ENCODE data around the gene TSHZ2.

The TSHZ2 gene

DNA sequence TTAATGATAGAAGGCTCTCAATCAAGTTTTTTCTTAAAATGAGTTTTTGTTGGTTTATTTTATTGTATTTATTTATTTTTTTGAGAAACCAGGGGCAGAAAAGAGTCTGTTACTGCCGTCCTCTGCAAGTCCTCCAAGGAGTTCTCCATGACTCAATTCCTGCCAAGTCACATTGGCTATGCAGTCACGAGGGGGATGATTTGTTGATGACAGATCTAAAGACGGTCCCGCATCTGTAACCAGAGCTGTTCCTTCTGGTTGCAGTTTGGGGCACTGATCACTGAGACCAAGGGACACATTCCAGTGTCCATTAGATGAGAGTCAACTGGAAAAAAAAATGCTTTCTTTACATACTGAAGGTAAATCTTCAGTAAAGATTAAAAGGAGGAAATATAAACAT is 13.9 kb upstream of the TSHZ2 start:
- TF ChIP-seq CREB1 (IDR thresholded peaks at IDR 0.05; ENCODE audit: low read depth) (no peak), EP300 (IDR thresholded peaks at IDR 0.05; ENCODE audit: borderline replicate concordance) (no peak), TCF12 (IDR thresholded peaks at IDR 0.05; ENCODE audit: low read depth) (no peak), NFIC (IDR thresholded peaks at IDR 0.05) (no peak)
- TF ChIP-seq, protein P1, sequence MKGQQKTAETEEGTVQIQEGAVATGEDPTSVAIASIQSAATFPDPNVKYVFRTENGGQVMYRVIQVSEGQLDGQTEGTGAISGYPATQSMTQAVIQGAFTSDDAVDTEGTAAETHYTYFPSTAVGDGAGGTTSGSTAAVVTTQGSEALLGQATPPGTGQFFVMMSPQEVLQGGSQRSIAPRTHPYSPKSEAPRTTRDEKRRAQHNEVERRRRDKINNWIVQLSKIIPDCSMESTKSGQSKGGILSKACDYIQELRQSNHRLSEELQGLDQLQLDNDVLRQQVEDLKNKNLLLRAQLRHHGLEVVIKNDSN (IDR thresholded peaks at IDR 0.05), result no peak
- TF ChIP-seq, protein P2, sequence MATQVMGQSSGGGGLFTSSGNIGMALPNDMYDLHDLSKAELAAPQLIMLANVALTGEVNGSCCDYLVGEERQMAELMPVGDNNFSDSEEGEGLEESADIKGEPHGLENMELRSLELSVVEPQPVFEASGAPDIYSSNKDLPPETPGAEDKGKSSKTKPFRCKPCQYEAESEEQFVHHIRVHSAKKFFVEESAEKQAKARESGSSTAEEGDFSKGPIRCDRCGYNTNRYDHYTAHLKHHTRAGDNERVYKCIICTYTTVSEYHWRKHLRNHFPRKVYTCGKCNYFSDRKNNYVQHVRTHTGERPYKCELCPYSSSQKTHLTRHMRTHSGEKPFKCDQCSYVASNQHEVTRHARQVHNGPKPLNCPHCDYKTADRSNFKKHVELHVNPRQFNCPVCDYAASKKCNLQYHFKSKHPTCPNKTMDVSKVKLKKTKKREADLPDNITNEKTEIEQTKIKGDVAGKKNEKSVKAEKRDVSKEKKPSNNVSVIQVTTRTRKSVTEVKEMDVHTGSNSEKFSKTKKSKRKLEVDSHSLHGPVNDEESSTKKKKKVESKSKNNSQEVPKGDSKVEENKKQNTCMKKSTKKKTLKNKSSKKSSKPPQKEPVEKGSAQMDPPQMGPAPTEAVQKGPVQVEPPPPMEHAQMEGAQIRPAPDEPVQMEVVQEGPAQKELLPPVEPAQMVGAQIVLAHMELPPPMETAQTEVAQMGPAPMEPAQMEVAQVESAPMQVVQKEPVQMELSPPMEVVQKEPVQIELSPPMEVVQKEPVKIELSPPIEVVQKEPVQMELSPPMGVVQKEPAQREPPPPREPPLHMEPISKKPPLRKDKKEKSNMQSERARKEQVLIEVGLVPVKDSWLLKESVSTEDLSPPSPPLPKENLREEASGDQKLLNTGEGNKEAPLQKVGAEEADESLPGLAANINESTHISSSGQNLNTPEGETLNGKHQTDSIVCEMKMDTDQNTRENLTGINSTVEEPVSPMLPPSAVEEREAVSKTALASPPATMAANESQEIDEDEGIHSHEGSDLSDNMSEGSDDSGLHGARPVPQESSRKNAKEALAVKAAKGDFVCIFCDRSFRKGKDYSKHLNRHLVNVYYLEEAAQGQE (IDR thresholded peaks at IDR 0.05; ENCODE audit: low read depth), result no peak

DNA sequence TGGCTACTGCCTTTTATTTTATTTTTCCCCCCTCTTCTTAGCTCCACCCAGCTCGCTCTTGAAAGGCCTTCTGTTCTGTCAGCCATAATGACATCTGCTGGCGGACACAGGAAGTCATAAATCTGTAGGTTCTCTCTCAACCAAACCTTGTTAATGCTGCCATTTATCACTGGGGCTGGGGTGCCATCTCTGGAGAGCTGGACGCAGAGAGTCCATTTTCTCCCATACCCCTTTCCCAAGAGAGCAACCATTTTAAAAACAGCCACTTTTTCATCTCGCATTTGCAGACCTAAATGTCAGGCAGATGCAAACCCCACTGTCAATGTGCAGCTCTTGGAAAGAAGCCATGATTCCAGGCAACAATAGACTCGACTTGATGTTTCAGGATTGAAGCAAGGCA is 13.0 kb upstream of the TSHZ2 start:
- TF ChIP-seq, protein P2 (IDR thresholded peaks at IDR 0.05; ENCODE audit: low read depth), result no peak
- TF ChIP-seq CREB1 (IDR thresholded peaks at IDR 0.05; ENCODE audit: low read depth), result no peak
- no peak for TF ChIP-seq RAD21 (IDR thresholded peaks at IDR 0.05; ENCODE audit: low read depth)
- no peak for TF ChIP-seq TCF12 (IDR thresholded peaks at IDR 0.05; ENCODE audit: low read depth)
- TF ChIP-seq EGR1 (IDR thresholded peaks at IDR 0.05), result no peak
- TF ChIP-seq TAF1 (IDR thresholded peaks at IDR 0.05; ENCODE audit: low read depth), result no peak
- no peak for TF ChIP-seq YY1 (IDR thresholded peaks at IDR 0.05; ENCODE audit: low read depth)
- TF ChIP-seq, protein P1 (IDR thresholded peaks at IDR 0.05), result no peak
- TF ChIP-seq ZBTB7A (IDR thresholded peaks at IDR 0.05; ENCODE audit: low read depth), result no peak

DNA sequence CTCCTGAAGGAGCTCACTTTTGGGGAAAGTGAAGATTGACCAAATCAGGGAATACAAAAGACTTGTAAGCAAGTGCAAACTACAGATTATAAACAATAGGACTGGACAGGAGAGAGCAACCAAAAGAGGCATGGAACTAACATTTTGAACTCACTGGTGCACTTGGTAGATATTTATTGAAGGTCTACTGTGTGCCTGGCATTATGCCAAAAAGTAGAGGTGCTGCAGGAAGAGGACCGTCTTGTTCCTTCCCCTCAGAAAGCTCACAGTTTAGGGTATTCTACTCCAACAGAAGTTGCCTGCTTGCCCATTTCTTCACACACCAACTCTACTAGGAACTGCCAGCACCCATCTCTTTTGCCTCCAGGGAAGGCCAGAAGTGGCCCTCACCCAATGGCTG is 10.0 kb upstream of the TSHZ2 start:
- TF ChIP-seq ZBTB7A (IDR thresholded peaks at IDR 0.05; ENCODE audit: low read depth), result no peak
- no peak for TF ChIP-seq TCF12 (IDR thresholded peaks at IDR 0.05; ENCODE audit: low read depth)
- TF ChIP-seq TAF1 (IDR thresholded peaks at IDR 0.05; ENCODE audit: low read depth), result no peak
- no peak for TF ChIP-seq YY1 (IDR thresholded peaks at IDR 0.05; ENCODE audit: low read depth)
- no peak for TF ChIP-seq NFIC (IDR thresholded peaks at IDR 0.05)

DNA sequence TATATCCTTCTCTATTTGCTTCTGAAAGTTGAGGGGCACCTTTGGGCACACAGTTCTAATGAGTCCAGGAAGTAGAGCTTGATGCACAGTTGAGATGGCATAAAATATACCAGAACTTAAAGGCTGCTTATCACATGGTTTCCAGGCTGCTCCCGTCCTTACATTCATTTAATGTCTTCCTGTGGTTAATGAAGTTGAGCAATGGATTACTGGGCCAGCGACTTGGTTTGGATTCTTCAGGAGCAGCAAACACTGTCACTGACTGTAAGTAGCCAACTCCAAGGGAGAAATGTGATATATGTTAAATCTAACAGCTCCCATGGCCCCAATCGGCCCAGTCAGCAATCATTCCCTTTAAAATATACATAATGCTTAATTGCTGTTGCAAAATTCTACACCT is 9.0 kb upstream of the TSHZ2 start:
- TF ChIP-seq, protein P1 (IDR thresholded peaks at IDR 0.05), result no peak
- TF ChIP-seq CEBPB (IDR thresholded peaks at IDR 0.05), result no peak
- TF ChIP-seq CREB1 (IDR thresholded peaks at IDR 0.05; ENCODE audit: low read depth), result no peak

DNA sequence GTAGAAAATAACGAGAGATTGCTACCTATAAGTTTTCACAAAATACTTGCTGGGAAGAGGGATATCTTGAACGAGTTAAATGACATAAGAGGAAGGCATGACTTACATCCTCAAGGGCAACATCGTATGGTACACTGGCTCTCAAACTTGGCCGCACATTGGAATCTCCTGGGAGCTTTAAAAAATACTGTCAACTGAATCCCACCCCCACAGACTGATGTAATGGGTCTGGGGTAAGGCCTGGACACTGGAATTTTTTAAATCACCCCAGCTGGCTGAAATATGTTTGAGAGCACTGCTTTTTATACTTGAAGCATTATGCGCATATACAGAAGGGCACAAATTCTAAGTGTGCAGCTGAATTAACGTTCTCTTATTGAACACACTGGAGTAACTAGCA is 8.0 kb upstream of the TSHZ2 start:
- TF ChIP-seq EP300 (IDR thresholded peaks at IDR 0.05; ENCODE audit: borderline replicate concordance) (no peak), TAF1 (IDR thresholded peaks at IDR 0.05; ENCODE audit: low read depth) (no peak), YY1 (IDR thresholded peaks at IDR 0.05; ENCODE audit: low read depth) (no peak), CEBPB (IDR thresholded peaks at IDR 0.05) (no peak), CREB1 (IDR thresholded peaks at IDR 0.05; ENCODE audit: low read depth) (no peak), TCF12 (IDR thresholded peaks at IDR 0.05; ENCODE audit: low read depth) (no peak)
- TF ChIP-seq, protein P3, sequence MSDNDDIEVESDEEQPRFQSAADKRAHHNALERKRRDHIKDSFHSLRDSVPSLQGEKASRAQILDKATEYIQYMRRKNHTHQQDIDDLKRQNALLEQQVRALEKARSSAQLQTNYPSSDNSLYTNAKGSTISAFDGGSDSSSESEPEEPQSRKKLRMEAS (IDR thresholded peaks at IDR 0.05), result no peak

DNA sequence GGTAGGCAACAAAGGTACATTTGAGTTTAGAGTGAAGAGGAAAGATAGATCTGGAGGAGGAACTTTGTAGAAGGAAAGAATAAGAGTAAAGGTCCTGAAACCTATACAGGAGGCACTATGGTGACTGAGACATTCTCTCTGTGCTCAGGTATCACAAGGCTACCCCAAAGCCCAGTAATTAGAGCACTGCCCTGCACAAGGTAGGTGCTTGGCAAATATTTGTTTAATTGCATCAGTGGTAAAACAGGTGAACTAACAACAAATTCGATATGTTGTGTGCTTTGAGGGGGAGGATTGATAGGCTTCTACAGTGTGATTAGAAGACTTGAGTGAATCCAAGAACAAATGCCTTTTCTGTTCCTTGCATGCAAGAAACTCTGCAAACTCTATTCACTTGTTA is 6.8 kb upstream of the TSHZ2 start:
- TF ChIP-seq EP300 (IDR thresholded peaks at IDR 0.05; ENCODE audit: borderline replicate concordance), result no peak
- TF ChIP-seq FOXM1 (IDR thresholded peaks at IDR 0.05; ENCODE audit: borderline replicate concordance, low read depth), result no peak
- TF ChIP-seq CEBPB (IDR thresholded peaks at IDR 0.05), result no peak
- no peak for TF ChIP-seq TAF1 (IDR thresholded peaks at IDR 0.05; ENCODE audit: low read depth)

DNA sequence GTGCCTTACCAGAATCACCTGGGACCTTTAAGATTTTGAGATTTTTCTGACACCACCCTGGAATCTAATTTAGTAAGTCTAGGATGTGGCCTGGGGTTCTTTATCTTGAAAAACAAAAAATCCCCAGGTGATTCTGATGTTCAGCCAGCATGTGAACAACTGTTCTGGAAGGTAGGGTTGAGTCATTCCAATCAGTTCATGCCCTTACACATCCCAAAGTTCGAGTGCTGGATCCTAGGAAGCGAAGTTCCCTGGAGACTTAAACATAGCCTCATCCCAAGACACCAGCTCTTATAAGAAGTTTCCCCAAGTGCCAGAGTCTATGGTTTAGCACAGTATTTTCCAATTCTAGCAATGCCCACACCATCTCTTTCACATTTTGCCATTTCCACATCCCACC is 6.3 kb upstream of the TSHZ2 start:
- no peak for TF ChIP-seq YY1 (IDR thresholded peaks at IDR 0.05; ENCODE audit: low read depth)
- no peak for TF ChIP-seq ZBTB7A (IDR thresholded peaks at IDR 0.05; ENCODE audit: low read depth)
- no peak for TF ChIP-seq NFIC (IDR thresholded peaks at IDR 0.05)
- no peak for TF ChIP-seq CEBPB (IDR thresholded peaks at IDR 0.05)
- TF ChIP-seq, protein P2 (IDR thresholded peaks at IDR 0.05; ENCODE audit: low read depth), result no peak
- no peak for TF ChIP-seq RAD21 (IDR thresholded peaks at IDR 0.05; ENCODE audit: low read depth)
- TF ChIP-seq, protein P3 (IDR thresholded peaks at IDR 0.05), result no peak
- TF ChIP-seq CREB1 (IDR thresholded peaks at IDR 0.05; ENCODE audit: low read depth), result no peak
- no peak for TF ChIP-seq FOXM1 (IDR thresholded peaks at IDR 0.05; ENCODE audit: borderline replicate concordance, low read depth)
- TF ChIP-seq TAF1 (IDR thresholded peaks at IDR 0.05; ENCODE audit: low read depth), result no peak
- TF ChIP-seq, protein P1 (IDR thresholded peaks at IDR 0.05), result no peak
- no peak for TF ChIP-seq TEAD4 (IDR thresholded peaks at IDR 0.05)

Measured in Ishikawa (cell line).